Upper lobe of left lung (tissue), 4 donors: Measurements from ENCODE around the gene CNTRL.

Experiments used
- POLR2A ChIP-seq, 4 donors: fragments of 450-650 bp; IDR thresholded peaks; one replicate each; pipeline ENCODE4 v1.5.1; 2016 to 2017; ENCODE audit warnings: antibody characterized with exemption in 4 of 4, mild to moderate bottlenecking in 2 of 4
- POLR2AphosphoS5 ChIP-seq, 2 donors: sonication (generic); formaldehyde crosslinking; IDR thresholded peaks; one replicate each; pipeline ENCODE4 v1.5.1; 2017; ENCODE audit warnings: antibody characterized with exemption in 2 of 2

DNA sequence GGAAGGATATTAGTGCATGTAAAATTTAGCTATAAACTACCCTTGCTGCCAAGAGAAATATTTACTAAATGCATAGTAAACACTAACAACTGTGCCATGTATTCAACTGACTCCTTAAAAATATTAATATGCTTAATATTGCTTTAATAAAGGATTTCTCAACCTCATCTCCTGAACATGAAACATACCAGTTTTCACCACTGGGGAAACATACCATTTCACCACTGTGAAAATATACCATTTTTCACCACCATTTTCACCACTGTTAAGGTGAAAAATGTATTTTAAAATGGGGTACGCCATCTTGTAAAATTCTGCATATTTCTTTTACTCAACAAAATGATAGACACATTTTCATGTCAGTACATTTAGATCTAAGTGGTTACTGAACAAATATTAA lies 122.4 kb downstream of the CNTRL start:
- no peak for TF ChIP-seq POLR2AphosphoS5 (IDR thresholded peaks at IDR 0.05)
- no peak for TF ChIP-seq POLR2A (IDR thresholded peaks at IDR 0.05)
